Fibroblast of mammary gland (primary cell): ENCODE measurements around the gene MUCL3.
A peak's percentile ranks its signal among the peaks of the same experiment; 100 is the strongest.

Experiments
- DNase-seq: peaks from one replicate; pipeline ENCODE4 v3.0.0-alpha.2; 2010; ENCODE audit warnings: low read depth
- H3K4me3 ChIP-seq: 2 replicates; pipeline ENCODE4 v1.5.1; 2011; ENCODE audit warnings: low read depth, mild to moderate bottlenecking, low read length, moderate library complexity; ENCODE audit not compliant: control insufficient read depth
- TF ChIP-seq, protein P1 (sequence below): conservative IDR thresholded peaks from 2 replicates; pipeline ENCODE4 v1.5.1; 2011; ENCODE audit warnings: low read depth, low read length, inconsistent platforms; ENCODE audit not compliant: control insufficient read depth, insufficient read depth

Gene MUCL3

DNA sequence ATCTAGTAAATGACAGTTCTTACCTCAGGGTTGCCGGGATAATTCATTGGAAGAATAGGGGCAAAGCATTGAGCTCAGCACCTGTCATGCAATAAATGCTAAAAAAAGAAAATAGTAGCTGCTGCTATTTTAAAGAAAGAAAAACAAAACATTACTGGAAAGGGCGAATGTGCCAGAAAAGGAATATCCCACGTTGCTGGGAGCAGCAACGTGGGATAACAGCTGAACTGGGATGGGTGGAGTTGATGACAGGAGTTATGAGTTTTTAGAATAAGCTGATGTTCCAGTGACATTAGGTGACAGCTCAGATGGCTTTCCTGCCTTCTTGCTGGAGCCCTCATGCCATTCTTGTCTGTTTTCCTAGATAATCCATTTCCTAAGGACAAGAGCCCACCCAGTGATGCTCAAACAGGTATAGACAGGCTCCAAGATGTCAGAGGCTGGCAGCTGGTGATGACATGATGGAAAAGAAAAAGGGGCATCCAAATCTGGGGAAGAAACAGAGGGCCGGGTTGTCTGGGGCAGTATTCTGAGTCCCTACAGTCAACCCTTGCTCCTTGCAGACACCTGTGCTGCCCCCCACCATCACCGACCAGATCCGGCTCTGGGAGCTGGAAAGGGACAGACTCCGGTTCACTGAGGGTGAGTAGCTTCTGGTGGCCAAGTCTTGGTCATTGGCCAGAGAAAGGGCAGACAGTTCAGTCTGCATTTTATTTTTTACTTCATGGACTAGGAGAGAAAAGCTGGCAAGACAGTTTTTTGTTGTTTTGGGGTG is 27.8 kb upstream of the MUCL3 start:
- no peak for DNase-seq
- TF ChIP-seq, protein P1, sequence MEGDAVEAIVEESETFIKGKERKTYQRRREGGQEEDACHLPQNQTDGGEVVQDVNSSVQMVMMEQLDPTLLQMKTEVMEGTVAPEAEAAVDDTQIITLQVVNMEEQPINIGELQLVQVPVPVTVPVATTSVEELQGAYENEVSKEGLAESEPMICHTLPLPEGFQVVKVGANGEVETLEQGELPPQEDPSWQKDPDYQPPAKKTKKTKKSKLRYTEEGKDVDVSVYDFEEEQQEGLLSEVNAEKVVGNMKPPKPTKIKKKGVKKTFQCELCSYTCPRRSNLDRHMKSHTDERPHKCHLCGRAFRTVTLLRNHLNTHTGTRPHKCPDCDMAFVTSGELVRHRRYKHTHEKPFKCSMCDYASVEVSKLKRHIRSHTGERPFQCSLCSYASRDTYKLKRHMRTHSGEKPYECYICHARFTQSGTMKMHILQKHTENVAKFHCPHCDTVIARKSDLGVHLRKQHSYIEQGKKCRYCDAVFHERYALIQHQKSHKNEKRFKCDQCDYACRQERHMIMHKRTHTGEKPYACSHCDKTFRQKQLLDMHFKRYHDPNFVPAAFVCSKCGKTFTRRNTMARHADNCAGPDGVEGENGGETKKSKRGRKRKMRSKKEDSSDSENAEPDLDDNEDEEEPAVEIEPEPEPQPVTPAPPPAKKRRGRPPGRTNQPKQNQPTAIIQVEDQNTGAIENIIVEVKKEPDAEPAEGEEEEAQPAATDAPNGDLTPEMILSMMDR: no peak
- no peak overlapping the region for H3K4me3 ChIP-seq

GRCh38 chr6:30913721-30914075 is 27.1 kb upstream of the MUCL3 start:
- H3K4me3 ChIP-seq: peak overlapping the region; percentile 32
- TF ChIP-seq, protein P1: no peak
- DNase-seq: no peak

DNA sequence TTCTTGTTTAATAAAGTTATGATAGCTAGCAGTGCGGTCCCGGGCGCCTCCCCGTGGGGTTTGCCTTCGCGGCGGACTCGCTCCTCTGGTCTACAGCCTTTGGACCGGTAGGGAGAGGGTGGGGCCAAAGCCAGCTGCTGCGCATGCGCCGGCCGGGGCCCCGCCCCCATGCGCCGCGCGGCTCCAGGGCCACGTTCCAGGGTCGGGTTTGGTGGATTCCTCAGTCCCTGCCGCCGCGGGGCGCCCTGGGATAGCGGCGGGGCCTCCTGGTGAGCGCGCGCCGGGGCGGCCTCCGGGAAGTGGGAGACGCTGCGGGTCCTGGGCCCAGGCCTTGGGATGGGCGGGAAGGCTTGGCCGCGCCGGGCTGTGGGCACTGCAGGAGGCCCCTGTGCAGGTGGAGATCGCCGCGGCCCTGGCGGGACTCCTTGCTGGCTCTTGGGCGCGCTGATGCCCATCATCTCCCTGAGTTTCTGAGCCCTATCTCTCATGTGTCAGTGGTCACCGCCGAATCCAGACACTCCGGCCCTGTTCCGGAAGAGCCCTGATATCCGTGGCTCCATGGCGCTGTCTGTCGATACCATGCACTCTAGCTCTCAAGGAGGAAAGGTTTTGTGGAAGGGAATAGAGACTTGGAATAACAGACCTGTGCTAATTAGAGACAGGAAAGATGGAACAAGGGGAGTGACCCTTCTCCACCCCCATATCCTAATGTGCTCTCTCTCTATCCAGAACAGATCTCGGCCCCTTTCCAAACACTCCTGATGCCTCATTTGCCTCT is 26.5 kb upstream of the MUCL3 start, which contains the start of gene VARS2:
Gene VARS2, plus strand, starts transcription at position 163 of the 778 bp plus-strand sequence. Its CDS starts 599 bp downstream, at position 762.
- TF ChIP-seq, protein P1: peak; percentile 6
- DNase-seq: peak; percentile 89
- peak within 1 kb of the TSS; percentile 51 for H3K4me3 ChIP-seq

- peak overlapping the region; percentile 51 for H3K4me3 ChIP-seq
- TF ChIP-seq, protein P1: no peak
- no peak for DNase-seq
These were observed 25.8 kb upstream of the MUCL3 start for GRCh38 chr6:30914854-30915590.

GRCh38 chr6:30915591-30915946 is 25.2 kb upstream of the MUCL3 start:
- no peak overlapping the region for H3K4me3 ChIP-seq
- peak; percentile 79 for DNase-seq
- TF ChIP-seq, protein P1: peak; percentile 76

DNA sequence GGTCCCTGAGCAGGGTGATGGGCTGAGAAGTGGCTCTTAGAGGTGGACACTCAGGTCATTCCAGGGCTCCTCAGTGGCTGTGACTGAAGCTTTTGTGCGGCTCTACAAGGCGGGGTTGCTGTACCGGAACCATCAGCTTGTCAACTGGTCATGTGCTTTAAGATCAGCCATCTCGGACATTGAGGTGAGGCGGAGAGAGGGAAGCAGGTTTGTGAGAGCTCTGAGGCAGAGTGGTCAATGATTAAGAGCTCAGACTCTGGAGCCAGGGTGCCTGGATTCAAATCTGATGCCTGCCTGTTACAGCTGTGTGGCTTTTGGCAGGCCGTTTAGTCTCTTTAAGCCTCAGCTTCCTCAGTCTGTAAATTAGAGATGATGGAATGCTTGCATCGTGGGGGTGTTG is 23.7 kb upstream of the MUCL3 start:
- DNase-seq: no peak
- no peak overlapping the region for H3K4me3 ChIP-seq
- TF ChIP-seq, protein P1: no peak
